GM19324 (cell line): Measurements from ENCODE around the gene UBE2A.

Source experiments
- ATAC-seq: cut with Tn5 transposase; IDR thresholded peaks from one replicate; pipeline ENCODE4 v1.9.1; 2021; ENCODE audit warnings: mild to moderate bottlenecking, moderate library complexity; ENCODE audit not compliant: unreplicated experiment, low FRiP score

UBE2A gene

DNA sequence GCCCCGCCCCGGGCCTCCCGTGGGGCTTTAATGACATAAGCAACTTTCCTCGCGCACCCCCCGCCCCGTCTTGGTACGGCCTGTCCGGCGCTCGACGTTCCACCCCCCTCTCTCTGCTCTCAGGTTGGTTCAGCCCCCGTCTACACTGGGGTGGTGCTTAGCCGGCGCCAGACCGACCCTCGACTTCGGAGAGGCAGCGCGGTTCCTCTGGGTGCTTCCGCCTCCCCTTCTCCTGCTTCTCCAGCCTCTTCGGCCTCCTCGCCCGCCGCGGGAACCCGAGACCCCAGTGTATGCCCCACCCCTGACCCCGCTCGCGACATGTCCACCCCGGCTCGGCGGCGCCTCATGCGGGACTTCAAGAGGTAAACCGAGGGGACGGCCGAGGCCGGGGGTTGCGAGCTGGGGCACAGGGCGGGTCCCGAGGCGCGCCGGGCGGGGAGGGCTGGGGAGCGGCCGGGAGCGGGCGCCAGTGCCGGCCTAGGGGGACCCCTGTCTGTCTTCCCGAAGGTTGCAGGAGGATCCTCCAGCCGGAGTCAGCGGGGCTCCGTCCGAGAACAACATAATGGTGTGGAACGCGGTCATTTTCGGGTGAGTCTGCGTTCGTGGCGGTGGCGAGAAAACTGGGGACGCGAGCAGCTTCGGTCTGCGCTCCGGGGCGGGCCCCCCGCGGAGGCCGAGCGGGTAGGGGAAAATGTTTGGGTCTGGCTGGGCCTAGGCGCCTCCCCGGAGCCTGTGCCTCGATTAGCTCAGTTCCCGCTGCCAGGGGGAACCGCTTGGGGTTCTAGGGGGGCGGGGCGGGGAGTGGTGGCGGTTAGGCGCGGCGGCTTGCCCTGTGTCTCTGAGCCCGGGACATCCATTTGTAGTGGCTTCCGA lies at the start of gene UBE2A:
UBE2A (plus strand) TSS at position 170 of the 873 bp plus-strand sequence; CDS start at position 319, 149 bp downstream.
- ATAC-seq, result peak; percentile 79

DNA sequence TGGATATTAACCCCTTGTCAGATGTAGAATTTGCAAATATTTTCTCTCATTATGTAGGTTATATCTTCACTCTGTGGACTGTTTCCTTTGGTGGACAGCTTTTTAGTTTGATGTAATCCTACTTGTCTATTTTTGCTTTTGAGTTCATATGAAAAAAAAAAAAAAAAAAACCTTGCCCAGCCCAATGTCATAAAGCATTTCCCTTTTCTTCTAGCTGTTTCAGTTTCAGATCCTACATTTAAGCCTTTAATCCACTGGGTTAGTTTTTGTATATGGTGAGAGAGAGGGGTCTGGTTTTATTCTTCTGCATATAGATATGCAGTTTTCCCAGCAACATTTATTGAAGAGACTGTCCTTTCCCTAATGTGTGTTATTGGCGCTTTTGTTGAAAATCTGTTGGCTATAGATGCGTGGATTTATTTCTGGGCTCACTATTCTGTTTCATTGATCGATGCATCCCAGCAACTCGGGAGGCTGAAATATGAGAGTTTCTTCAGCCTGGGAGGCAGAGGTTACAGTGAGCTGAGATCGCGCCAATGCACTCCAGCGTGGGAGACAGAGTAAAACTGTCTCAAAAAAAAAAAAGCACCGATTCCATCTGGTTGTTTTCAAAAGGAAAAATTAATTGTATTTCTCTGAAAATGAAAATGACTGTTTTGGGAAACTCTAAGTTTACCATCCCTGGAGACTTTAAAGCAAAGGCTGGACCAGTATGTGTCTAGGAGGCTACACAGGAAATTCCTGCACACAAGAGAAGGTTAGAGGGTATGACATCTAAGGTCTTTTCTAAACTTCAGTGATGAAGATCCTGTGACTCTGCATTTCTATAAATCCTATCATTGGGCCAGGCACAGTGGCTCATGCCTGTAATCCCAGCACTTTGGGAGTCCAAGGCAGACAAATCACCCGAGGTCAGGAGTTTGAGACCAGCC lies 44.8 kb upstream of the UBE2A start:
- ATAC-seq, result no peak

DNA sequence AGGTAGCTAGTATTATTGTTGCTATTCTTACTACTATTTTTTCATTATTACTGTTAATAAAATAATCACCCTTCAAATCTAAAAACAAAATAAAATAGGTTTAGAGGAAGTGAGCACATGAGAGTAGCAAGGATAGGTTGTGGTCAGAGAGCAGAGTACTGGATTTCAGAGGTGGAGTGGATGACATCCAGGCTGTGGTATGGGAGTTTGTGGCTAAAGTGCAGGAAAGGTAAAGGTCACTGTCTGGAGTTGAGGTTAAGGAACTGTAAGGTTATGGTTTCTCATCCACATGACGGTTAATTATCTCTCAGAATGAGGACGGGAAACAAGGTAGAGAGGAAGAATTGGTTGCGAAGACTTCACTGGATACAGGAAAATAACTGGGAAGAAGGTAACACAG lies 36.9 kb upstream of the UBE2A start:
- ATAC-seq, result no peak

DNA sequence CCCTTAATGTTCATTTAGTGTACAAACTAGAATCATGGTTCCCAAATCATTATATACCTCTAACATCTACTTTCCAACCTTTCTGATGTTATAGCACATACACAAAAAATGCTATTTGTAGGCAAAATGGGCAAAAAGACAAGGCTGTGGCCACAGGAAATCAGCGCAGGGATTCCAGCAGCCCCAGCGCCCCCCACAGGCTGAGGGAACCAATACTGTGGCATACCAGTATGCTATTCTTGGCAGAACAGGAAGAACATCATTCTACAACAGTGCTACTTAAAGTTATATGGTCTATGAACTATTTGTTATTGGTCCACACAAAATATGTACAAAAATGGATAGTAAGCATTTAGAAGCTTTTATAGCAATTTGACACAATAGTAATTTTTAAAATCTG lies 34.5 kb upstream of the UBE2A start:
- no peak for ATAC-seq

DNA sequence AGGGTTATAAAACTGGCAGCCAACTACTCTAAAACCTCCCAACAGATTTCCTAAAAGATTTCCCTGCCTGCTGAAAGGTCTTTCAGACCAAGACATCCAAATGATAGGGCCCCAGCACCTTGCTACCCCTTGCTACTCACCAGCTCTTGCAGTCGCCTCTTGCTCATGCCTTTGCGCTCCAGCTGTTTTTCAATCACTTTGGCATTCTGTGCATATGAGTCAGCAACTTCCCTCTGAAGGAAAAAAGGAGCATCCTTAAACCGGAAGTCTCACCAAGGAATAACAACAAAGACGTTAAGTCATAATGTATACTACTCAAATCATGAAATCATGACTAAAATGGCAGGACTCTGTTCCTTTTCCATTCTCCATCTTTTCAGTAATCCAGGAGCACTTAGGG lies 33.2 kb upstream of the UBE2A start:
- ATAC-seq, result no peak

DNA sequence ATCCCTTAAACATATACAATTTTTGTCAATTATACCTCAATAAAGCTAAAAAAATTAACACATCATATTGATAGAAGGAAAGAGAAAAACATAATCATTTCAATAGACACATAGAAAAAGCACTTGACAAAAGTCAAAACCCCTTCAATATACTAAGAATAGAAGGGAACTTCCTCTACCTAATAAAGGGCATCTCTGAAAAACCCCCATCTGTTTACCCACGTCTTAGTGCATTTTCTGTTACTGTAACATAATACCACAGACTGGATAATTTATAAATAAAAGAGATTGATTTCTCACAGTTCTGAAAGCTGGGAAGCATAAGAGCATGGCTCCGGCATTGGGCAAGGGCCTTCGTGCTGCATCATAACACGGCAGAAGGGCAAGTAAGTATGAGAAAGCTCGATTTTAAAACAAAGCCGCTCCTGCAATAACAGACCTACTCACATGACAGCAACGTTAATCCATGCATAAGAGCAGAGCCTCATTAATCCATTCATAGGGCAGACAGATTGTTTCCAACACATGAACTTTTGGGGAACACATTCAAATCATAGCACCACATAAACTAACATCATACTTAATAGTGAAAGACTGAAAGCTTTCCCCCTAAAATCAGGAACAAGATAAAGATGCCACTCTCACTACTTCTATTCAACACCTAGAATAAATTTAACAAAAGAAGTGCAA lies 24.9 kb upstream of the UBE2A start:
- no peak for ATAC-seq

DNA sequence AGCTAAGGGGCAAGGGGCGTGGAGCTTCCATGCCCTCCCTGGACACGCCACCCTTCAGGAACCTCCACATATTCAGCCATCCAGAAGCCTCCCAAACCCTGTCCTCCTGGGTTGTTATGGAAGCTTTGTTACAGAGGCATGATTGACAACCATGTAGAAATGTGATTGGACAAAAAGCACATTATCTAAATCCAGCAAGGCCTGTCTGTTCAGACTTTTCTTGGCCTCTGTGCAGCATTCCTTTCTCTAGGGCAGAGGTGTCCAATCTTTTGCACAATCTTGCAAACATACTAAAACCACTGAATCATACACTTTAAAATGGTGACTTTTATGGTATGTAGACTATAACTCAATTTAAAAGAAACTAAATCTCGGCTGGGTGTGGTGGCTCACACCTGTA lies 21.9 kb upstream of the UBE2A start:
- no peak for ATAC-seq

DNA sequence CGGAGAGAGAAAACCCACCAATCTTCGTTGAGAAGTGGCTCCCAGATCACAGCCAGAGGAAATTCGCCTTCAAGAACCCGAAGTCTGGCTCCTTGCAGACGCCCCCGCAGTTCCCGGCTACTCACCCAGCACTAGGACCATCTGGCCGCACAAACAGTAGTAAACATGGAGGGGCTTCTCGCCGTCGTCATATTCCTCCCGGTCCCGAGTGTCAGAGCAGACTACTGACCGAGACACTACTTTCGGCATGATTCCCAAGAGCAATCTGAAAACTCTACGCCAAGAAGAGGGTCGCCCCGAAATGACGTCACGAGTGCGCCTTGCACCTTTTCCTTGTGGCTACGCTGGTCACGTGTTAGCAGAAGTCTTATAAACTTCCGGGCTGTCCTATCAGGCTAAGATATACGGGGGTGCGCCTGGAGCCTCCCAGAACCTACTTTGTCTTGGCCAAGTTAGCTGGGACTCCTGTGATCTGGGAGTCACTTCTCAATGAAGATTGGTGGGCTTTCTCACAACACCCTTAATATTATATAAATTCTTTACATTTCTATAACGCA lies 9.2 kb upstream of the UBE2A start, which contains the start of gene STEEP1:
STEEP1 (minus strand) TSS at position 303 of the 557 bp plus-strand sequence; CDS start at position 249, 54 bp downstream.
- ATAC-seq, result peak; percentile 85

DNA sequence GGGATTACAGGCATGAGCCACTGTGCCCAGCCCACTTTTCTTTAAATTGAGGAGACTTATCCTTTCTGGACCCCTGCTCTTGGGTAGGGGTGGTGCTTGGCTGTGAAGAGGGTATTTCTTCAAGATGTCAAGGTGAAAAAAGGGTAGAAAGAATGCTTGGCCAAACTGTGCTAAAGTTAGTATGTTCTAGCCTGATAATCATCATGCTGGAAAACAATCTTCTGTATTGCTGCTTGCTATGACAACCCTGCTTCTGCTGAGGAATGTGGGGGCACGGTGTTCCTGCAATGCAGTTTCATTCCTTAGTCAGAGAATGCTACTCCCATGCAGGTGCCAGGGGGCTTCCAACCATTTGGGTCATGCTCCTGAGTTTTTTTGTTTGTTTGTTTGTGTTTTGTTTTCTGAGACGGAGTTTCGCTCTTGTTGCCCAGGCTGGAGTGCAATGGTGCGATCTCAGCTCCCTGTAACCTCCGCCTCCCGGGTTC lies 4.0 kb upstream of the UBE2A start:
- no peak for ATAC-seq

DNA sequence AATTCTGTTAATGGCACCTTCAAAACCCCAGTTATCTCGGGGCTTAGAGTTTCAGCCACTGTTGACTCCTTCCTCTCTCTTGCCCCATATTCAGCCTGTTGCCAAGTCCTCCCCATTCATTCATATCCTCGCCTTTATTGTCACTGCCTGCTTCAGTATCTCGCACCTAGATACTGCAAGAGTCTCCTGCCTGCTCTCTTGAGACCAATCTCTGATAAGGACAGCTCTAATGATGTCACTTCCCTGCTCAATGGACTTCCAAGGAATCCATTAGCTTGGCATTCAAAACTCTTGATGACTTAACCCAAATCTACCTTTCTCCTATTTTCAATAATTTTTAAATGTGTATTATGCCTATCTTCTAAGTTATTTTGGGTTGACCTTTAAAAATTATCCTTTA lies 1.1 kb upstream of the UBE2A start:
- ATAC-seq, result no peak

DNA sequence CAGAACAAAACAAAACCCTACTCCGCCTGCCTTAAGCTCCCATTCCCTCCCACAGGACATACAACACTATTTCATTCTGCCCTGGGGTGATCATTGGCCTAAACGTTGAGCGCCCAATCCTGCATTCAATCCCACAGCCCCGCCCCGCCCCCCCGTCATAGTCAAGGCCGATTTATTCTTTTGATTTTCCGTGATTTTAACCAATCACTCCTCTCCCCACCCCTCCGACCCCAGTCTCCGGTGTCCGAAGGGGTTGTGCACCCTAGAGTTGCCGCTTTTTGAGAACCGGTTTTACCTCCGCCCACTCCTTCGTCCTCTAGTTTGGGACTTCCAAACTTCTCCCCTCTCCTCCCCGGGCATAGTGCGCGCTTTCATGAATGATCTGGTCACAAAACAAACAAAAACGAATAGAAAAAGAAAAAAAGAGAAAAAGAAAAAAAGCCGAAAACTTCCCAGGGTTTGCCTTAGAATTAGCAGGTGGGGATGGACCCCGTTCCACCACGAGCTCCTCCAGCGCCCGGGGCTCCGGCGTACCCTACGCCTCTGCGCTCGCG lies 446 bp upstream of the UBE2A start:
- ATAC-seq, result no peak

DNA sequence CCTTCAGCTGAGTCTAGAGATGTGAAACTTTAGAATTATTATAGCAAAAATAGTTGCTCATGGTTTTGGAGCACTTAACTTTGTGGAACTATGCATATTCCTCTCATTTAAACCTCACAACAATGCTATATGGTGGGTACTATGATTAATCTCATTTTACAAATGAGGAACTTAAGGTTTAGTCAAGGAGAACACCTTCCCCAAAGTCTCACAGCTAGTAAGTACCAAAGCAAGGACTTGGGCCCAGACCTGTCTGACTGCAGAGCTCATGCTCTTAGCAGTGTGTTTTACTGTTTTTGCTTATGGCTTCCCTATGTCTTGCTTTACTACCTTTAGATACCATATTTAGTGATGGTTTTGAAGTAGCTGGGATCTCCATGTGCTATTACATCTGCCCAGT lies 5.1 kb downstream of the UBE2A start:
- no peak for ATAC-seq

DNA sequence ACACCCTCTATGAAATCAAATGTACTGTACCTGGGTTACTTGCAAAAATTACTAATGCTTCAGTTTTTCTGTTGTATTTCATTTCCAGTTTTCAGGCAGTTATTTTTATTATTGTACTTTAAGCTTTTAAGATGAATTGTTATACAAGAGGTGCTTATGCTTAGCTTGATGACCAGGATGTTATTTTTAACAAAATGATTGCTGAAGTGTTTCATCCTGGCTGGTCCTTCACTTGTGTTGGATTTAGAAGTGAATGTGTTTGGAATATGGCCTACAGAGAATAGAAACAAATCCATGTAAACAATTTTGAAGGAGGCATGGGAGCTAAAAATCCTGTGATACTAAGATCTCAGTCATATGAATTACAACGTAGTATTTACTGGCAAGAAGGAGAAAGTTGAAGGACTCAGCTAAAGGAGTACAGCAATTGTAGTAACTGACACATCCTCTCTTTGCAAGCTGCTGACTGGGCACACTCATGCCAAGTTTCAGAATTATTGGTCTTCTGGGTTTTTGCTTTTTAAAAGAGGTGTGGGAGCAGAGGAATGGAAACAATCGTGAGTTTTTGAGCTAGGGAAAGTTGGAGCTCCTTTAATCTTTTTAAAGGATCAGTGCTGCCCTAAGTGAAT lies 9.2 kb downstream of the UBE2A start:
- ATAC-seq, result no peak

DNA sequence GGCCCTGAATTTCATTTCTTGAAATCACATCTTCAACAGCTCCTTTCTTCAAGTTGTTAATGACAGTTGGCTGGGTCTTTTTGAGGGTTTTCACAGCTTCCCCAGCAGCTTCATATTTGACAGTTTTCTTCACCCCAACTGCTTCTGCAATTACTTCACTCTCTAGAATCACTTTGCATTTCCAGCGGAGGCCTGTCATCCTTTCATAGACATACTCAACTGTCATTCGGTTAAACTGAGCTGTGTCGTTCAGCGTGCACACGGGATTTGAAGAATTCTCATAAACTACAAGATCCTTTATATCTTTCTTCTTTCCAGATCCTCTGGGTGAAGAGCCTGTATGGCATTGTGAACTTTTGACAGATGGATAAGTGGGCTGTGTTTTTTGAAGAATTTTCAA lies 15.4 kb downstream of the UBE2A start:
- ATAC-seq, result no peak

DNA sequence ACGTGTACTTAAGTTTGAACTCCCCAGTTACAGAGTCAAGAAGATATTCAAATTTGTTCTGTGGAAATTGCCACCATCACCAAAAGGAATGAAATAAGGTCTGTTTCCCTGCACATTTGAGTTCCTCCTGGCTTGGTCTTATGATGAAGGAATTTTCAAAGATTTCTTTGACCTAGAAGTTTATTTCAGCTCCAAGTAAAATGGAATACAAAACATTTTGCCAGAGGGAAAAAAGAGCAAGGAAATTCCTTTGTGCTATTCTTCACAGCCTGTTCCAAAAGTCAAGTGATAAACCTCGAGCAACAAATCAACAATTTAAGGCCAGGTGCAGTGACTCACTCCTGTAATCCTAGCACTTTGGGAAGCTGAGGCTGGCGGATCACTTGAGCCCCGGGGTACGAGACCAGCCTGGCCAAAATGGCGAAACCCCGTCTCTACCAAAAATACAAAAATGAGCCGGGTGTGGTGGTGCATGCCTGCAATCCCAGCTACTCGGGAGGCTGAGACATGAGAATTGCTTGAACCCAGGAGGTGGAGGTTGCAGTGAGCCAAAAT lies 28.4 kb downstream of the UBE2A start:
- no peak for ATAC-seq

DNA sequence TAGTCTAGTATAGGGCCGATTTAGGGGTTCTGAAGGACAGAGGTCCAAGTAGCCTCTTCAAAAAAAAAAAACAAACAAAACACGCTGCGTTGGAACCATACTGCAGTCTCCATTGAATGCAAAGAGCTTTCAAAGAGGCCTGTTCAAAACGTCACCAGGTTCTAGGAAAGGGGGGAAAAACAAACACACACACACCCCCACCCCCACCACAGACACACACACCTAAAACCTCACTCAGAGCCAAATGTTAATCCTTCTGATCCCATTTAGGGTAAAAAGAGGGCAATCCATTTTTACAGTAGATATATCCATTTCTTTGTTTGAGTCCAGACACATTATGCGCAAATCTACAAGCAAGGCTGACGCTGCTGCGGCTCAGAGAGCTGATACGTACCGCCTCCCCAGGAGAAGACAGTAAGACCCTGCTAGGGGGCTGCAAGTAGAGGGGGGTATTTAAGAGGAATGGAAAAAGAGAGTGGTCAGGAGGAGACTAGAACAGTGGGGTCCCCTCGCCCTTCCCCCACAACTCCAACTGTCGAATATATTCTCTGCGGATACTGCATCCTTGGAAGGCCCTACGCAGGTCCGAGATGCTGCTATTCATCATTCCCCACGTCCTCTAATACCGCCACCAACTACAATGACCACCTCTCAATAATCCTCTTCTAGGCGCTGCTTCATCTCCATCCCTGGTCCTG lies 30.6 kb downstream of the UBE2A start:
- ATAC-seq, result no peak

DNA sequence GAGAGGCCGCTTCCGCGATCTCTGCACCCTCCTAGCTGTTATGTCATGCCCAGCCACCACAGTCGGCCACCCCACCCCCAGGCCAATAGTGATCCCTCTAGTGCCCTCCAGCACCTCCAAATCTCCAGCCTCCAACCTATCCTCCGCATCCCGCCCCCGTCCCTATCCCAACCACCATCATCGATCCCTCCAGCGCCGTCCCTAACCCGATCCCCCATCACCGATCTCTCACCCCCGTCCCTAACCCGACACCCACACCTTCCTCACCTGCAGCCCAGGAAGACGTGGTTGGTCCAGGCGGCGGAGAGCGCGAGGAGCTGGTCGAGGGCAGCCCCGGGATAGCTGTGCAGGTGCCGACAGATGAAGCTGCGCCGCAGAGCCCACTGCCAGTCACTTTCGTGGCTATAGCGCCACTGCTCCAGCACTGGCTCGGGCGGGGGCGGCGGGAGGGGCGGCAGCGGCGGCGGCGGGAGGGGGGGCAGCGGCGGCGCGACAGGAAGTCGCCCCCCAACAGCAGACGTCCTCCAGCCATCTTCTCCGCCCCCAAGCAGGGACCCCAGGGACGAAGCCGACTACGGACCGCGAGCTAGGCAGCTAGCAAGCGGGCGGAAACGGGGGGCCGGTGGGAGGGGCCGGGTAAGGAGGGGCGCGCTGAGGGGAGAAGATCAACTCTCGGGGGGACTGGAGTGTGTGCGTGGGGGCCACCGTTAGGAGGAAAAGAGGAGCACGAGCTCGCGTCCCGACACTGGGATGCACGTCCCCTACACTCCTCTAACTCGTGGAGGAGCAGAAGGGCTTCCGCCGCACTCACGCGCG lies 31.3 kb downstream of the UBE2A start:
- no peak for ATAC-seq
